Measurements from ENCODE around the gene PHACTR2. TPM values are rescaled to one million over a fixed set of nuclear protein-coding genes. Genes with fewer than 3 reads are reported as not detected.

Gene PHACTR2
- total and polyA plus RNA-seq, 9 donors, result 9.8 to 76.2 (median 45.4) TPM

DNA sequence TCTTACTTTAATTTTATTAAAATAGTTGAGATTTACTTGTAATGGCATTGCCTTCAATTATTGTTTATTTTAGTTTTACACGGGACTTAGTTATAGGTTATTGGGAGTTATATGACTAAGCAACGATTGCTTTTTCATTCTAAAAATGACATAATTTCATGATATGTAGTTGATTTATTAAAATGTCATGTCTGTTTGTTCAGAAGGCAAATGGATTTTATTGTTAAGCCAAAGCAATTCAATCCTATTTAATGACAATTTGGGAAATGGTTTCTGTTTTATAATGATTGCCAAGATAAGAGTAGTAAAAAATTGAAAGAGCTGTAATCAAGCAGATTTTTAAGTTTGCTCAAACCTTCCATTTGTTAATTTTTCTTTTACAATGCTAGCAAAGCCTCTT is 74.7 kb downstream of the PHACTR2 start:
- no peaks in the 10 kb centered on the region for H3K9me3 ChIP-seq

DNA sequence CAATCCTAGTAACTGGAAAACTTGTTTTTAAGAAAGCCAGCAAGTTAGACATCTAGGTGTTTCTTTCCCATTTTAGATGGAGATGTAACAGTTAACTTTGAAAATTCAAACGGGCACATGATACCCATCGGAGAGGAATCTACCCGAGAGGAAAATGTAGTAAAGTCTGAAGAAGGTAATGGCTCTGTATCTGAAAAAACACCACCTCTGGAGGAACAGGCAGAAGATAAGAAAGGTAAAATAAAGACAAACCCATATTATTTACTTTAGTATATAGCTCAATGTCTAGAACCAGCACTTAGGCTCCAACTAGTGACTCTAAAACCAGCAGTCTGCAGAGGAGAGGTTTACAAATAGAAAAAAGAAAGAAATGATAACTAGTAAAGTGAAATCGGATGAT is 75.9 kb downstream of the PHACTR2 start:
- Histone ChIP-seq H3K4me1 (ENCODE audit: insufficient read depth) (peaks cover 6% of the 10 kb centered on the region), H3K36me3 (no peaks in the 10 kb centered on the region), H3K9me3 (no peaks in the 10 kb centered on the region), H3K27ac (no peak overlapping the region), H3K27me3 (no peaks in the 10 kb centered on the region), H3K4me3 (no peak overlapping the region)
- WGBS, 3 donors, result 75 to 89% (median 86%) methylated on average over 4 of the region's 4 CpGs
- no peak for DNase-seq
- intact Hi-C loops (cut with DNase I), result no loop called here
- no peak for TF ChIP-seq CTCF (IDR thresholded peaks at IDR 0.05)
- TF ChIP-seq POLR2A (IDR thresholded peaks at IDR 0.05), result no peak
- no peak for TF ChIP-seq EP300 (IDR thresholded peaks at IDR 0.05)

More for the DNA sequence above, 74.7 kb downstream of the PHACTR2 start:
- Histone ChIP-seq H3K4me3 (no peak overlapping the region), H3K27me3 (no peaks in the 10 kb centered on the region), H3K36me3 (no peaks in the 10 kb centered on the region), H3K27ac (no peak overlapping the region), H3K4me1 (ENCODE audit: insufficient read depth) (peaks cover 9% of the 10 kb centered on the region)
- DNase-seq, result no peak
- WGBS, 3 donors, result 60 to 64% (median 63%) methylated on average over 2 of the region's 2 CpGs
- TF ChIP-seq CTCF (IDR thresholded peaks at IDR 0.05) (no peak), POLR2A (IDR thresholded peaks at IDR 0.05) (no peak), EP300 (IDR thresholded peaks at IDR 0.05) (no peak)
- intact Hi-C loops (cut with DNase I), result no loop called here

DNA sequence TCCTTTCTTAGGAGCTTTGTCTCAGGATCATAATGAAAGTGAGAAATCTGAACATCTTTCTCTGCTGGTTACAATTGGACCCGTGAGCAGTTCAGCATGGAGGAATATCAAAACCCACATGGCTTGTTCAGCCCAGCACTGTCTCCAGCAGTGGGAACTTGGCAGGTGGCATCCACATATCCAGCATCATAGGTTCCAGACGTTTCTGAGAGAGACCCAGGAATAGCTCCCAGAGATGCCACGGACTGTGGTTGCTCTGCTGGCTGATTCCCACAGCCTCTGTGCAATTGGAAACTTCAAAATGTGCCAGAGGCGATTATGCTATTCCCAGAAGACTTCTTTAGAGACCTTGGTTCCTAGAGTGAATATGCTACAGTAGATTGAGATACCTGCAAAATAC is 76.4 kb downstream of the PHACTR2 start:
- no peaks in the 10 kb centered on the region for H3K27me3 ChIP-seq
- TF ChIP-seq POLR2A (IDR thresholded peaks at IDR 0.05) (no peak), EP300 (IDR thresholded peaks at IDR 0.05) (no peak), CTCF (IDR thresholded peaks at IDR 0.05) (no peak)
- H3K27ac ChIP-seq, result no peak overlapping the region
- intact Hi-C loops (cut with DNase I), result no loop called here
- DNase-seq, result no peak
- WGBS, 3 donors, result 64 to 86% (median 77%) methylated on average over 4 of the region's 4 CpGs
- H3K4me3 ChIP-seq, result no peak overlapping the region
- H3K4me1 ChIP-seq (ENCODE audit: insufficient read depth), result peaks cover 6% of the 10 kb centered on the region
- H3K9me3 ChIP-seq, result no peaks in the 10 kb centered on the region
- no peaks in the 10 kb centered on the region for H3K36me3 ChIP-seq

DNA sequence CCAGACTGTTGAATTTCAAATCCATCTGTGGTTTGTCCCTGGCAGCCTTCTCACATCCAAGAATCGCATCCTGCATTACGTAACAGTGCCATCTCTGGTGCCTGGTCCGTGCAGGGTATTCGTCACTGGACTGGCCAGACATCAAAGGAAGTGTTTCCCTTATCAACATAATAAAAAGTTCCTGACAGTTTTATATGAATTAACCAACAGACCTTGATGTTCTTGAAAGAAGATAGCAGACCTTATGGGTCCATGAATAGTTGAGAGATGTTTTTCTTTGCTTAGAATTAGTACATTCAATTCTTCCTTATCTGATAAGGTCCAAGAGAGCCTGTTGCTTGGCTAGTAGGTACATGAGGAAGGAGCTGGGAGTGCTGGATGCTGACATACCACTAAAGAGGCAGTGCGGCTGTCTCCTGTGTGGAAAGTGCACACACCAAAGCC is 77.6 kb downstream of the PHACTR2 start:
- Histone ChIP-seq H3K4me1 (ENCODE audit: insufficient read depth) (peaks cover 6% of the 10 kb centered on the region), H3K27ac (no peak overlapping the region), H3K27me3 (no peaks in the 10 kb centered on the region), H3K36me3 (no peaks in the 10 kb centered on the region), H3K4me3 (no peak overlapping the region), H3K9me3 (no peaks in the 10 kb centered on the region)
- WGBS, 3 donors, result 25 to 32% (median 32%) methylated on average over 5 of the region's 5 CpGs
- DNase-seq, result peak in 2 of 5 donors; percentile 53 to 58
- TF ChIP-seq EP300 (IDR thresholded peaks at IDR 0.05), result no peak
- TF ChIP-seq POLR2A (IDR thresholded peaks at IDR 0.05), result no peak
- TF ChIP-seq CTCF (IDR thresholded peaks at IDR 0.05), result no peak
- intact Hi-C loops (cut with DNase I), result no loop called here

Measured in ovary (tissue), 9 donors.